Heart left ventricle (tissue), 13 donors: ENCODE measurements around the gene SLC35B4.

Experiments used
- POLR2A ChIP-seq, 2 donors: fragments of 450-650 bp; IDR thresholded peaks; one replicate each; pipeline ENCODE4 v1.6.1; 2017; ENCODE audit warnings: antibody characterized with exemption in 2 of 2, mild to moderate bottlenecking in 2 of 2, moderate library complexity in 2 of 2
- TF ChIP-seq, protein P1 (sequence below), 12 donors: fragments of 200-600 bp; sonication (generic) in 4 of 12; IDR thresholded peaks; one replicate each; pipeline versions ENCODE4 v1.5.0 to v1.8.0; 2018 to 2022; ENCODE audit warnings: antibody characterized with exemption in 12 of 12, mild to moderate bottlenecking in 5 of 12
- donor health status: ischemic (EF 13 %, LVEDD 7.1; RV severe dilation, severe dysfunction).
- donor health status: DM: no; HTN: yes; CAD: no.
- donor health status: DM: no; HTN: no; CAD: no.
- donor health status: ischemic (EF 25% LVEDD 6.9; RV normal size, moderate dysfunction).
- donor health status: ischemic (EF 25% LVEDD 5.7; RV mildly dilated, moderate dysfunction).
- donor health status: ischemic (EF 35%, LVEDD 5.7; RV mildly dilated, moderate dysfunction).
- donor health status: nonischemic (EF 11% LVEDD 7.7; RV severe dilation, severe dysfunction).
- donor health status: DM: yes; HTN: yes; CAD: no.
- donor health status: PGD.
- donor health status: ischemic (EF 29% LVEDD 5.4; RV normal size, mild dysfunction).
- donor health status: nonischemic (EF 23%, LVEDD 6.1; RV moderate dilation, normal function).

DNA sequence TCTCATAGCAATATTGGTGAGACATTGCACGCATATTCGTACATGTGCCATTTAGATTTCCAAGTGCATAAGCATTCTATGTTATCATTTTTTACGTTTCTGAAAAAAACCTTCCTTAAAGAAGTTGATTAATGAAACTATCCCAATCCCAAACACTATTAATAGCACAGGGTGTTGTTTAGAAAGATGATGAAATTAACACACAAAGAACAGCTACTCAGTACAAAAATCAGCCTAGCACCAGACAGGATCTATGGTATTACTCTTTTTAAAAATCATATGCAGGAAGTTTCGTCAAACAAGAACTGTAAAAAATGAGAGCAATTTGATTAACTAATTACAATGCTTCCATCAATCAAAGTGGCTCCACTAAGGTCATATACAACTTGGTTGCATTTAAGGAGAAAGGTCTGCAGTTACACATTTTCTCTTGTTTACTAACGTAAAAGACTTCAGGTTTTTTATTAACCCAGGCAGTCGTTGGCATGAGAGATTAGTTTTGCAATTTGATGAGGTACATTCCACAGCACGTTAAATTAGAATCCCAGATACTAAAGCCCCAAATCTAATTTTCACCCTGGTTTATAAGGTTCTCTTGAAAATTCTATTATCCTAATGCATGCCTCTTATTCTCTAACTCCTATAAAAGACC is 38.1 kb downstream of the SLC35B4 start:
- TF ChIP-seq, protein P1, sequence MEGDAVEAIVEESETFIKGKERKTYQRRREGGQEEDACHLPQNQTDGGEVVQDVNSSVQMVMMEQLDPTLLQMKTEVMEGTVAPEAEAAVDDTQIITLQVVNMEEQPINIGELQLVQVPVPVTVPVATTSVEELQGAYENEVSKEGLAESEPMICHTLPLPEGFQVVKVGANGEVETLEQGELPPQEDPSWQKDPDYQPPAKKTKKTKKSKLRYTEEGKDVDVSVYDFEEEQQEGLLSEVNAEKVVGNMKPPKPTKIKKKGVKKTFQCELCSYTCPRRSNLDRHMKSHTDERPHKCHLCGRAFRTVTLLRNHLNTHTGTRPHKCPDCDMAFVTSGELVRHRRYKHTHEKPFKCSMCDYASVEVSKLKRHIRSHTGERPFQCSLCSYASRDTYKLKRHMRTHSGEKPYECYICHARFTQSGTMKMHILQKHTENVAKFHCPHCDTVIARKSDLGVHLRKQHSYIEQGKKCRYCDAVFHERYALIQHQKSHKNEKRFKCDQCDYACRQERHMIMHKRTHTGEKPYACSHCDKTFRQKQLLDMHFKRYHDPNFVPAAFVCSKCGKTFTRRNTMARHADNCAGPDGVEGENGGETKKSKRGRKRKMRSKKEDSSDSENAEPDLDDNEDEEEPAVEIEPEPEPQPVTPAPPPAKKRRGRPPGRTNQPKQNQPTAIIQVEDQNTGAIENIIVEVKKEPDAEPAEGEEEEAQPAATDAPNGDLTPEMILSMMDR (IDR thresholded peaks at IDR 0.05), result no peak
- no peak for TF ChIP-seq POLR2A (IDR thresholded peaks at IDR 0.05)
